Activated T-helper 1 cell treated with anti-CD3 and anti-CD28 coated beads, Interleukin-2, amount 50 U/mL, for 16 hours (primary cell): ENCODE data around the gene PGAM2.

Experiments
- DNase-seq, 2 donors: peaks; one replicate each; pipeline ENCODE4 v3.0.0-alpha.2; 2020; ENCODE audit warnings: low read depth in 1 of 2, low spot score in 1 of 2

PGAM2 gene

GRCh38 chr7:44103923-44104859, 38.8 kb upstream of the PGAM2 start, which contains the start of gene AEBP1:
Gene AEBP1 (plus strand): TSS chr7:44104345. CDS start chr7:44104666, 321 bp downstream.
- no peak for DNase-seq

- no peak for DNase-seq
Measured at GRCh38 chr7:44103566-44103922, 38.2 kb upstream of the PGAM2 start.

GRCh38 chr7:44102846-44103565, 37.6 kb upstream of the PGAM2 start:
- no peak for DNase-seq

GRCh38 chr7:44101966-44102845, 36.8 kb upstream of the PGAM2 start:
- DNase-seq = no peak

GRCh38 chr7:44101303-44101965, 36.1 kb upstream of the PGAM2 start:
- DNase-seq = no peak

GRCh38 chr7:44100458-44101302, 35.3 kb upstream of the PGAM2 start:
- DNase-seq = no peak

- no peak for DNase-seq
Measured at GRCh38 chr7:44099669-44100068, 34.3 kb upstream of the PGAM2 start.

- DNase-seq = no peak
Measured at GRCh38 chr7:44098092-44099068, 33.0 kb upstream of the PGAM2 start.

- DNase-seq = no peak
Measured at GRCh38 chr7:44097064-44097932, 31.9 kb upstream of the PGAM2 start.

- DNase-seq = no peak
Measured at GRCh38 chr7:44096326-44096881, 31.0 kb upstream of the PGAM2 start.

- DNase-seq = no peak
Measured at GRCh38 chr7:44095781-44096180, 30.4 kb upstream of the PGAM2 start.

- DNase-seq = no peak
Measured at GRCh38 chr7:44094883-44095592, 29.7 kb upstream of the PGAM2 start.

GRCh38 chr7:44094365-44094764, 29.0 kb upstream of the PGAM2 start:
- no peak for DNase-seq

- no peak for DNase-seq
Measured at GRCh38 chr7:44093102-44093641, 27.8 kb upstream of the PGAM2 start.

GRCh38 chr7:44087911-44088838, 22.8 kb upstream of the PGAM2 start:
- DNase-seq = no peak
